CD8-positive, alpha-beta memory T cell (primary cell): ENCODE measurements around the gene MN1. TPM values are rescaled to one million over a fixed set of nuclear protein-coding genes. Genes with fewer than 3 reads are reported as not detected.

Source experiments
- CTCF ChIA-PET: fragments of 350-600 bp; sonication (Branson Sonifier 250); formaldehyde crosslinking; loops from one replicate; lab custom pipeline; 2021; ENCODE audit warnings: antibody characterized with exemption; lab: Charles Lee
- POLR2A ChIA-PET: fragments of 350-600 bp; sonication (Branson Sonifier 250); formaldehyde crosslinking; loops from one replicate; lab custom pipeline; 2021; ENCODE audit warnings: antibody characterized with exemption; lab: Charles Lee
- DNase-seq, 5 donors: peaks; one replicate each; pipeline versions ENCODE4 v3.0.0 to v3.0.0-alpha.2; 2020 to 2022; ENCODE audit warnings: mixed read lengths in 1 of 5
- H3K27ac ChIP-seq: one replicate; pipeline ENCODE4 v1.7.0; 2013; ENCODE audit warnings: low read depth, mild to moderate bottlenecking, low read length, moderate library complexity
- H3K27me3 ChIP-seq: 2 replicates; pipeline ENCODE4 v1.7.0; 2013; ENCODE audit warnings: low read length, mild to moderate bottlenecking; ENCODE audit not compliant: insufficient read depth, poor library complexity, severe bottlenecking
- H3K36me3 ChIP-seq: 2 replicates; pipeline ENCODE4 v1.7.0; 2013; ENCODE audit warnings: mild to moderate bottlenecking, low read length, moderate library complexity; ENCODE audit not compliant: insufficient read depth
- H3K4me1 ChIP-seq: 2 replicates; pipeline ENCODE4 v1.7.0; 2013; ENCODE audit warnings: mild to moderate bottlenecking, low read length, moderate library complexity; ENCODE audit not compliant: insufficient read depth
- H3K4me3 ChIP-seq: 2 replicates; pipeline ENCODE4 v1.7.0; 2013; ENCODE audit warnings: mild to moderate bottlenecking, low read length
- H3K9me3 ChIP-seq: 2 replicates; pipeline ENCODE4 v1.7.0; 2013; ENCODE audit warnings: mild to moderate bottlenecking, low read length
- H3K27ac Mint-ChIP-seq, 8 donors: one replicate each; pipeline ENCODE4 v1.8.0; 2020 to 2021; ENCODE audit warnings: mixed read lengths in 8 of 8, mild to moderate bottlenecking in 6 of 8, inconsistent platforms in 3 of 8, moderate library complexity in 3 of 8
- H3K27me3 Mint-ChIP-seq, 2 donors: one replicate each; pipeline ENCODE4 v1.8.0; 2020 to 2021; ENCODE audit warnings: mixed read lengths in 2 of 2, mild to moderate bottlenecking in 1 of 2, moderate library complexity in 1 of 2
- H3K36me3 Mint-ChIP-seq, 3 donors: one replicate each; pipeline ENCODE4 v1.8.0; 2020 to 2021; ENCODE audit warnings: mixed read lengths in 3 of 3, inconsistent platforms in 1 of 3, mild to moderate bottlenecking in 1 of 3
- H3K4me1 Mint-ChIP-seq, 3 donors: one replicate each; pipeline ENCODE4 v1.8.0; 2020 to 2021; ENCODE audit warnings: mixed read lengths in 3 of 3, inconsistent platforms in 1 of 3, mild to moderate bottlenecking in 1 of 3
- H3K4me3 Mint-ChIP-seq, 7 donors: one replicate each; pipeline ENCODE4 v1.8.0; 2020 to 2021; ENCODE audit warnings: mixed read lengths in 7 of 7, mild to moderate bottlenecking in 6 of 7, moderate library complexity in 4 of 7, inconsistent platforms in 2 of 7
- H3K9me3 Mint-ChIP-seq, 5 donors: one replicate each; pipeline ENCODE4 v1.8.0; 2020 to 2022; ENCODE audit warnings: mixed read lengths in 5 of 5, mild to moderate bottlenecking in 3 of 5, moderate library complexity in 2 of 5, inconsistent platforms in 1 of 5
- polyA plus RNA-seq: library from polyadenylated mRNA; unstranded; fragments of 300-500 nt; fragmentation: Illumina TruSeq; gene quantifications from one replicate; pipeline ENCODE4 v1.2.3, GENCODE V29; 2021
- total RNA-seq, 2 experiments: library from RNA; stranded (reverse); gene quantifications; one replicate each; pipeline ENCODE4 v1.2.3, GENCODE V29; 2021

MN1 gene
- total and polyA plus RNA-seq, 3 experiments from 2014 or later, result 0.04 to 0.13 TPM; not detected in 1

DNA sequence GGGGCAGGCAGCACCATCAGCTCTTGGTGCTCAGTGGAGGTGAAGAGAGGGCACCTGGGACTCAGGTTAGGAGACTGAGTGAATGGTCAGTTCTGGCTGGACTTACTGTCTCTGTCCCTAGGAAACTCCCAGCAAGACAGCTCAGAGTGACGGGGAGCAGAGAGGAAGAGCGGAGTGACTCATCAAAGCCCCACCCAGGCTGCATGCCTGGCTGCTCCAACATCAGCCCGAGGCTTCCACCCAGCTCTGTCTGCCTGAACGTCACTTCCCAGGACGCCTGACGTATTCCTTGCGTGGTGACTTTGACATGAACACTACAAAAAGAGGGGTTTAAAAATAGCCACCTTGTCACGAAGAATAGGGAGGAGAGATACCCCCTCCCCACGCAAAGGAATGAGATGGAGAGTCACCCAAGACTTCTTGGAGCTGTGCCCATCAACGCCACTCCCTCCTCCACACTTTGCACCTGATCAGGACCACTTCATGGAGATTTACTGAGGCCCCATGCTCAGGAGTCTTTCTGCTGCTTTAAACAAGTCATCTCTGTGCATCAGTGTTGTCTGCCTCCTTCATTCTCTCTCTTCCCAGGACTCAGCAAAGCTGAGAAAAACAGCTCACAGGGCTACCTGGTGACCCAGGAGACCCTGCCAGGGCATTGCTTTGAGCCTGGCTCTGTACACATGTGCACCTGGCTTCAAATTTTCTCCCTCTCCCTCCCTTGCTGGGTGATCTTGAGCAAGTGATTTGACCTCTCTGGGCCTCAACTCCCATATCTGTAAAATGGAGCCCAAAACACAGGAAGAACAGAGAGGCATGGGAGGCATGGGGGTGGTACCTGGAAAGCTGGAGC is 83.1 kb downstream of the MN1 start:
- Histone ChIP-seq H3K27ac (peak overlapping the region; percentile 44), H3K9me3 (no peaks in the 10 kb centered on the region), H3K4me1 (no peaks in the 10 kb centered on the region), H3K27me3 (no peaks in the 10 kb centered on the region), H3K4me3 (no peak overlapping the region), H3K36me3 (no peaks in the 10 kb centered on the region)
- Mint-ChIP-seq H3K4me3 (no peak overlapping the region), H3K36me3 (no peaks in the 10 kb centered on the region), H3K4me1 (no peaks in the 10 kb centered on the region), H3K27me3 (peaks cover 17 to 23% of the 10 kb centered on the region in 2 donors), H3K9me3 (peaks cover 0 to 3% (median 2%) of the 10 kb centered on the region in 5 donors), H3K27ac (no peak overlapping the region)
- DNase-seq, result no peak
- ChIA-PET CTCF (no interaction called here), POLR2A (no interaction called here)

DNA sequence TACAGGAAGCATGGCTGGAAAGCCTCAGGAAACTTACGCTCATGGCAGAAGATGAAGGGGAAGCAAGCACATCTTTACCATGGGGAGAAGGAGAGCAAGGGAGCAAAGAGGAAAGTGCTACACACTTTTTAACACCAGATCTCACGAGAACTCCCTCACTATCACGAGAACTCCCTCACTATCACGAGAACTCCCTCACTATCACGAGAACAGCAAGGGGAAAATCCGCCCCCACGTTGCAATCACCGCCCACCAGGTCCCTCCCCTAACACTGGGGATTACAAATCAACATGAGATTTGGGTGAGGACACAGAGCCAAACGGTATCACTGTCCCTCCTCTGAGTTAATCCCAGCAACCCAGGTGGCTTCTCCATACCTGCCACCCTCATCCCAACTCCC is 84.5 kb downstream of the MN1 start:
- H3K27me3 Mint-ChIP-seq, result peaks cover 24 to 27% of the 10 kb centered on the region in 2 donors
- Histone ChIP-seq H3K4me1 (no peaks in the 10 kb centered on the region), H3K36me3 (no peaks in the 10 kb centered on the region), H3K27ac (no peak overlapping the region), H3K9me3 (no peaks in the 10 kb centered on the region), H3K4me3 (no peak overlapping the region), H3K27me3 (no peaks in the 10 kb centered on the region)
- CTCF ChIA-PET, result no interaction called here
- H3K36me3 Mint-ChIP-seq, result no peaks in the 10 kb centered on the region
- no peak overlapping the region for H3K4me3 Mint-ChIP-seq
- H3K4me1 Mint-ChIP-seq, result no peaks in the 10 kb centered on the region
- no peak overlapping the region for H3K27ac Mint-ChIP-seq
- DNase-seq, result no peak
- H3K9me3 Mint-ChIP-seq, result peaks cover 0 to 3% (median 2%) of the 10 kb centered on the region in 5 donors
- POLR2A ChIA-PET, result no interaction called here

DNA sequence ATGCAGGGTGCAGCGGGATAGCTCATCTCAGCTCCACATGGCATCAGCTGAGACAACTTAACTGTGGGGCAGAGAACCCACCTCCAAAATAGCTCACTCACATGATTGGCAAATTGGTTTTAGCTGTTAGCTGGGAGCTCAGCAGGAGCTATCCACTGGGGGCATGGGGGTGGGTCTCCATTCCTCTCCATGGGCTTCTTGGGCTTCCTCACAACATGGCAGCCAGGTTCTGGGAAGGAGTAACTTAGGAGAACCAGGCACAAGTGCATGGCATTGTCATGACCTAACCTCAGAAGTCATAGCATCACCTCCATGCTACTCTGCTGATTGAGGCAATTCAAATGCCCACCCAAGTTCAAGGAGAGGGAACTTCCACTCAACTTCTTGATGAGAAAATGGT is 85.5 kb downstream of the MN1 start:
- Mint-ChIP-seq H3K9me3 (peaks cover 0 to 3% (median 2%) of the 10 kb centered on the region in 5 donors), H3K27me3 (peaks cover 28 to 29% of the 10 kb centered on the region in 2 donors), H3K27ac (no peak overlapping the region), H3K36me3 (no peaks in the 10 kb centered on the region), H3K4me1 (no peaks in the 10 kb centered on the region), H3K4me3 (no peak overlapping the region)
- CTCF ChIA-PET, result no interaction called here
- no peaks in the 10 kb centered on the region for H3K36me3 ChIP-seq
- no peaks in the 10 kb centered on the region for H3K9me3 ChIP-seq
- no peak overlapping the region for H3K4me3 ChIP-seq
- no peaks in the 10 kb centered on the region for H3K27me3 ChIP-seq
- H3K4me1 ChIP-seq, result no peaks in the 10 kb centered on the region
- no peak for DNase-seq
- H3K27ac ChIP-seq, result no peak overlapping the region
- POLR2A ChIA-PET, result no interaction called here

DNA sequence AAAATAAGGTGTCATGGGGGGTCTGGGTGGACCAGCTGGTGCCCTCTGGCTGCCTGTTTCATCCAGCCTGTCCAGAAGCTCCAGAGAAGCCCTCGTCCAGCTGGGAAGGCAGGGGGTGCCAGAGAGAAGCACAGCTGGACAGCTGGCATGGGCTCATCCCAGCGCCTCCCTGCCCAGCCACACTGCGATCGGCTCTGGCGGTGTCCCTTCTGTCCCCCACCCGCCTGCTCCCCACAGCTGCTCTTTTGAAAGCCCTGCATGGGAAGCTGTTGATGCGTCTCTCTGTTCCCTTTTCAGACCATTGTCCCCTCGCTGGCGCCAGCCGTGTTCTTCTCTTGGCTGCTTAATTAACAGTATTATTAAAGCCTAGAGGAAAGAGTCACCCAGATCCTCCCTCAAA is 86.5 kb downstream of the MN1 start:
- H3K4me3 ChIP-seq, result no peak overlapping the region
- Mint-ChIP-seq H3K27me3 (peaks cover 30 to 38% of the 10 kb centered on the region in 2 donors), H3K4me1 (no peaks in the 10 kb centered on the region), H3K4me3 (no peak overlapping the region), H3K36me3 (no peaks in the 10 kb centered on the region), H3K9me3 (peaks cover 0 to 3% (median 2%) of the 10 kb centered on the region in 5 donors), H3K27ac (no peak overlapping the region)
- no peaks in the 10 kb centered on the region for H3K27me3 ChIP-seq
- H3K4me1 ChIP-seq, result no peaks in the 10 kb centered on the region
- ChIA-PET CTCF (no interaction called here), POLR2A (no interaction called here)
- no peak overlapping the region for H3K27ac ChIP-seq
- no peak for DNase-seq
- no peaks in the 10 kb centered on the region for H3K36me3 ChIP-seq
- H3K9me3 ChIP-seq, result no peaks in the 10 kb centered on the region

DNA sequence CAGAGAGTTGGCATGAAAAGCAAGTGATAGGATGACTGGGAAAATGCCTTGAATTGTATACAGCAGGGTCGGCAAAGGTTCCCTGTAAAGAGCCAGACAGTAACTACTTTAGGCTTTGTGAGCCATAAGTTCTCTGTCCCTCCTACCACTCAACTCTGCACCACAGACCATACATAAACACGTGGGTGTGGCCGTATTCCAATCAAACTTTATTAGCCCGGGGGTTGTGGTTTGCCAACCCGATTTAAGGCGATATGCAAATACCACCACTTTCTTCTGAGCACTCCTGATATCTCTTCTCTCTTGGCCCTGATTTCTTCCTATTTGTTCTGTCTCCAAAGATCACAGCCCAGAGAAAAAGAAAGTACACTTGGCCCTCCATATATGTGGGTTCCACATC is 87.5 kb downstream of the MN1 start:
- no peak overlapping the region for H3K27ac ChIP-seq
- H3K4me1 Mint-ChIP-seq, result no peaks in the 10 kb centered on the region
- H3K9me3 Mint-ChIP-seq, result peaks cover 0 to 6% (median 2%) of the 10 kb centered on the region in 5 donors
- no peaks in the 10 kb centered on the region for H3K27me3 ChIP-seq
- no peaks in the 10 kb centered on the region for H3K36me3 ChIP-seq
- no peaks in the 10 kb centered on the region for H3K4me1 ChIP-seq
- H3K4me3 ChIP-seq, result no peak overlapping the region
- peaks cover 28 to 46% of the 10 kb centered on the region in 2 donors for H3K27me3 Mint-ChIP-seq
- no peak overlapping the region for H3K27ac Mint-ChIP-seq
- no peak overlapping the region for H3K4me3 Mint-ChIP-seq
- ChIA-PET CTCF (no interaction called here), POLR2A (no interaction called here)
- H3K9me3 ChIP-seq, result no peaks in the 10 kb centered on the region
- H3K36me3 Mint-ChIP-seq, result no peaks in the 10 kb centered on the region
- no peak for DNase-seq

DNA sequence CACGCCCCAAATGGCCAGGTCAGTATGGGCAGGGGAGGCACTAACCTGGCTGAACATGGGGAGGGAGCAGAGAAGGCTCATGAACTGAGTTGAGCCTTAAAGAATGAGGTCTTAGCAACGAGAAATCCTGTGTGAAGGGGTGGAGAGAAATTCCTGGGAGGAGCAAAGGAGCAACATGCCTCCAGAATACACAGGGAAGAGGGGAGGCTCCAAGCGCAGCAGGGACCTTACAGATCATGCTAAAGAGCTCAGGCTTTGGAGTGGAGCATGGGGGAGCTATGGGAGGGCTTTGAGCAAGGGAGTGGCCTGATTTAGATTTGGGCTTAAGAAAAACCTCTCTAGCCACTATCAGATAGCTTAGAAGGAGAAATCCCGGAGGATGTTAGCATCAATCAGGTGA is 88.1 kb downstream of the MN1 start:
- H3K4me1 Mint-ChIP-seq, result no peaks in the 10 kb centered on the region
- no peaks in the 10 kb centered on the region for H3K36me3 Mint-ChIP-seq
- ChIA-PET POLR2A (no interaction called here), CTCF (no interaction called here)
- Histone ChIP-seq H3K9me3 (no peaks in the 10 kb centered on the region), H3K27me3 (no peaks in the 10 kb centered on the region), H3K27ac (no peak overlapping the region), H3K4me1 (no peaks in the 10 kb centered on the region), H3K36me3 (no peaks in the 10 kb centered on the region), H3K4me3 (no peak overlapping the region)
- peaks cover 0 to 6% (median 2%) of the 10 kb centered on the region in 5 donors for H3K9me3 Mint-ChIP-seq
- no peak overlapping the region for H3K4me3 Mint-ChIP-seq
- H3K27ac Mint-ChIP-seq, result no peak overlapping the region
- no peak for DNase-seq
- H3K27me3 Mint-ChIP-seq, result peaks cover 28 to 43% of the 10 kb centered on the region in 2 donors

DNA sequence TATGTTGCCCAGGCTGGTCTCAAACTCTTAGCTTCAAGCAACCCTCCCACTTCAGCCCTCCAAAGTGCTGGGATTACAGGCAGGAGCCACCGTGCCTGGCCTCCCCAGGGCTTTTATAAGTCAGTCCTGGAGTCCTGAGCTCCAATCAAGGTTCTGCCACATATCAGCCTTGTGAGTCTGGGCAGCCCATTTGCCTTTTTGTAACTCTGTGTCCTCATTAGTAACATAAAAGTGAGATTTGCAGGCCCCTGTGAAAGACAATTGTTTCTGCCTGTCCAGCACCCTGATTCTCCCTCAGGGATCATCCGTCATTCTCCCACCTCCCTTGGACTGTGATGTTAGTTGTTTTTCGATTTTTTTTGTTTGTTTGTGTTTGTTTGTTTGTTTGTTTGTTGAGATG is 89.8 kb downstream of the MN1 start:
- Mint-ChIP-seq H3K27me3 (peaks cover 24 to 37% of the 10 kb centered on the region in 2 donors), H3K4me3 (no peak overlapping the region), H3K36me3 (no peaks in the 10 kb centered on the region), H3K4me1 (no peaks in the 10 kb centered on the region), H3K27ac (no peak overlapping the region), H3K9me3 (peaks cover 0 to 3% (median 0%) of the 10 kb centered on the region in 5 donors)
- H3K9me3 ChIP-seq, result no peaks in the 10 kb centered on the region
- no peaks in the 10 kb centered on the region for H3K27me3 ChIP-seq
- H3K4me3 ChIP-seq, result no peak overlapping the region
- CTCF ChIA-PET, result interaction anchor here (1.3 kb wide), 1 partner anchor 9 kb away, joined by 4 read pairs; no protein-coding TSS in a partner anchor
- H3K27ac ChIP-seq, result no peak overlapping the region
- H3K4me1 ChIP-seq, result no peaks in the 10 kb centered on the region
- no peak for DNase-seq
- H3K36me3 ChIP-seq, result no peaks in the 10 kb centered on the region
- POLR2A ChIA-PET, result no interaction called here

DNA sequence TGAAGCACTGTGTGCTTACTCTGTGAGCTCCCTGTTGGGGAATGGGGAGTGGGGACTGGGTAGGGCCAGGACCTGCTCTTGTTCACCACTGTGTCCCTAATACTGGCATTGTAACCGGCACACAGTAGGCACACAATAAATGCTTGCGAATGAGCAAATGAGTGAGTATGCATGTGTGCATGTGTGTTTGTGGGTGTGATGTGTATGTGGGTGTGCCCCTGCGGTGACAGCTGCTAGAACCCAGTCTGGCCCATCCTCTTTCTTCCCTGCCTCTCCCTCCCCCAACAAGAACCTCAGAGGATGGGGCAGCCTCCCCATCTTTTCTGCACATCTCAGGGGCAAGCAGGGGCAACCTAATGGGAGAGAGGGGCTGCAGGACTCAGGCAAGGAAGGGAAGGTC is 90.5 kb downstream of the MN1 start:
- DNase-seq, result no peak
- Mint-ChIP-seq H3K4me3 (no peak overlapping the region), H3K9me3 (peaks cover 0 to 3% (median 0%) of the 10 kb centered on the region in 5 donors), H3K27ac (no peak overlapping the region), H3K27me3 (peaks cover 22 to 37% of the 10 kb centered on the region in 2 donors), H3K36me3 (no peaks in the 10 kb centered on the region), H3K4me1 (no peaks in the 10 kb centered on the region)
- Histone ChIP-seq H3K27me3 (no peaks in the 10 kb centered on the region), H3K27ac (no peak overlapping the region), H3K36me3 (no peaks in the 10 kb centered on the region), H3K4me3 (no peak overlapping the region), H3K9me3 (no peaks in the 10 kb centered on the region), H3K4me1 (no peaks in the 10 kb centered on the region)
- CTCF ChIA-PET, result no interaction called here
- POLR2A ChIA-PET, result no interaction called here
